HG03565 (cell line): ENCODE data around the gene PTPRS.
"Not testable (repeated sequence)": the region's sequence is repeated elsewhere in the genome, so short reads cannot be mapped to it uniquely, and the experiment has no call there.

Experiments
- ATAC-seq: cut with Tn5 transposase; IDR thresholded peaks from one replicate; pipeline ENCODE4 v1.9.1; 2021; ENCODE audit warnings: mild to moderate bottlenecking, moderate library complexity; ENCODE audit not compliant: unreplicated experiment

PTPRS gene

DNA sequence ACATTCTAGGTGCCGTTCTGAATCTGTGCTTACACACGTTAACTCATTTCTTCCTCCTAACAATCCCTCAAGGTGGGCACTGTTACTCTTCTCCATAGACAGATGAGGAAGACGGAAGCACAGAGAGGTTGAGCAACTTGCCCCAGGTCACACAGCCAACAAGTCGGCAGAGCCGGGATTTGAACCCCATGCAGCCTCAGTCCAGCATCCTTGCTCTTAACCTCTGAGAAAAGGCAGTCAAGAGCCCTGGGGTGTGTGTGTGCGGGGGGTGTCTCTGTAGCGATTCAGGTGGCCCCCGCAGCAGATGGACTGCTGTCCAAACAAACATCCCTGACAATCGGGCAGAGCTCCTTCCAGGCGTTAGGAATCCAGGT, 6.3 kb downstream of the PTPRS start:
- ATAC-seq, result no peak

DNA sequence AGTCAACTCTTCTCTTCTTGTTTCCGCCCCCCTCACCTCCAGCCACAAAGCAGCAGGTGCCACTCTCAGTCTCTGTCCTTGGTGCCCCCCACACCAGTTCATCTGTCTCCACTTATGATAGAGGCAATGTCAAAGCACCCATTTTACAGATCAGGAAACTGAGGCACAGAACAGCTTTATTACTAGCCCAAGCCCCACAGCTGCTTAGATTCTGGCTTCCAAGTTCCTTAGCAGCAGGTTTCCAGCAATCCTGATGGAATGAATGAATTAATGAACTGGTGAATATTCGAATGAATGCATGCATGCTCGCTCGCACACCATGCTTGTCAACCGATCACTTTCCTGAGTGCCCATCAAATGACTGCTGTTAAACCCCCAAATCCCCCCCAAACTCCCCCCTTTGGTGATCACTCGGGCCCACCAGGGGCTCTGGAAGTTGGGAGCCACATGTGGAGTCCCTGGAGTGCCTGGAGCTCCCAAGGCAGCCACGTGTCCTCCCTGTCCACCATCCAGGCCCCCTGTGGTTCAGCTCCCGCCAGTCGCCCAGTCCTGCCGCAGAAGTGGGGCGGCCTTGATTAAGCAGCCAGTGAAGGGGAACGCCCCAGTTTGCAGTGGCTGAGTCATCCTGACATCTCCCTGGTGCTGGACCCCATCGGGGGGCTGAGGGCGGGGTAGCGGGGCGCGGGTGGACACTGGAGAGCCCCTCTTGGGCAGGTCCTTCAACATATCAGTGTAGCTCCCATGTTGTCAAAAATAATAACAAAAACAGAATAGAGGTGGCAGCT, 6.8 kb downstream of the PTPRS start:
- no peak for ATAC-seq

GRCh38 chr19:5332501-5332900, 8.1 kb downstream of the PTPRS start:
- no peak for ATAC-seq

GRCh38 chr19:5331790-5332189, 8.8 kb downstream of the PTPRS start:
- ATAC-seq, result no peak

GRCh38 chr19:5330307-5330720, 10.3 kb downstream of the PTPRS start:
- no peak for ATAC-seq

- no peak for ATAC-seq
Measured at GRCh38 chr19:5329141-5329540, 11.5 kb downstream of the PTPRS start.

DNA sequence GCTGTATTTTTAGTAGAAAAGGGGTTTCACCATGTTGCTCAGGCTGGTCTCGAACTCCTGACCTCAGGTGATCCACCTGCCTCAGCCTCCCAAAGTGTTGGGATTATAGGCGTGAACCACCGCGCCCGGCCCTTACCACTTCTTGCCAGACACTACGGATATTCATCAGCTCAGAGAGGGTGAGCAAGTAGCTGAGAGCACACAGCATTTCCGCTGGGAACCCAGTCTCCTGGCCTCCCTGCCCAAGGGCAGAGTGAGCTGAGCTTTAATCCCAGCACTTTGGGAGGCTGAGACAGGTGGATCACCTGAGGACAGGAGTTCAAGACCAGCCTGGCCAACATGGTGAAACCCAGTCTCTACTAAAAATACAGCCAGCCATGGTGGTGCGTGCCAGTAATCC, 12.2 kb downstream of the PTPRS start:
- ATAC-seq, result not testable (repeated sequence)

- no peak for ATAC-seq
Measured at GRCh38 chr19:5326986-5327623, 13.5 kb downstream of the PTPRS start.

- ATAC-seq, result no peak
Measured at GRCh38 chr19:5326545-5326944, 14.1 kb downstream of the PTPRS start.

- no peak for ATAC-seq
Measured at GRCh38 chr19:5324947-5325346, 15.7 kb downstream of the PTPRS start.

GRCh38 chr19:5323475-5323811, 17.2 kb downstream of the PTPRS start:
- ATAC-seq, result no peak

- peak; percentile 66 for ATAC-seq
Measured at GRCh38 chr19:5321851-5322681, 18.5 kb downstream of the PTPRS start.

GRCh38 chr19:5321066-5321642, 19.5 kb downstream of the PTPRS start:
- no peak for ATAC-seq

GRCh38 chr19:5319516-5319915, 21.1 kb downstream of the PTPRS start:
- ATAC-seq, result no peak

GRCh38 chr19:5318306-5318705, 22.3 kb downstream of the PTPRS start:
- no peak for ATAC-seq

DNA sequence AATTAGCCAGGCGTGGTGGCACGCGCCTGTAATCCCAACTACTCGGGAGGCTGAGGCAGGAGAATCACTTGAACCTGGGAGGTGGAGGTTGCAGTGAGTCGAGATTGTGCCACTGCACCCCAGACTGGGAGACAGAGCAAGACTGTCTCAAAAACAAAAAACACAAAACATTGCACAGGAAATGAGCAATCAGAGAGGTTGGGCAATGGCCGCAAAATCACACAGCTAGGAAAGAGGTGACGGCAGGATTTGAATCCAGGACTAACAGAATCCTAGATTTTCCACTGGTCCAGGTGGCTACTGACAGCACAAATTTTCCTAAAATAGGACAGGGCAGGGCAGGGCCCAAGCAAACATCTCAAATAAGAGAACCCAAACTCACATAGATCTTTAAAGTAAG, 23.3 kb downstream of the PTPRS start:
- ATAC-seq, result no peak

DNA sequence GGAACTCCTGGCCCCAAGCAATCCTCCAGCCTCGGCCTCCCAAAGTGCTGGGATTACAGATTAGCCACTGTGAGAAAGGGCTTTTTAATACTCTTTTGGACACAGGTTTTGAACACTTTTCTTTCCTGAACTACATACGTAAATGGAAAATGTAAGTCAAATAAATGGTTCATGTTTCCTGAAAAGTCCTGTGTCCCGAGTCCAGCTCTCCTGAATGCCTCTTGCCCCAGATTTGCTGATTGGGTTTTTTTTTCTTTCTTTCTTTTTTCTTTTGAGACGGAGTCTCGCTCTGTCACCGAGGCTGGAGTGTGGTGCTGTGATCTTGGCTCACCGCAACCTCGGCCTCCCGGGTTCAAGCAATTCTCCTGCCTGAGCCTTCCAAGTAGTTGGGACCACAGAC, 24.5 kb downstream of the PTPRS start:
- ATAC-seq, result no peak

- ATAC-seq, result no peak
Measured at GRCh38 chr19:5314907-5315298, 25.7 kb downstream of the PTPRS start.

DNA sequence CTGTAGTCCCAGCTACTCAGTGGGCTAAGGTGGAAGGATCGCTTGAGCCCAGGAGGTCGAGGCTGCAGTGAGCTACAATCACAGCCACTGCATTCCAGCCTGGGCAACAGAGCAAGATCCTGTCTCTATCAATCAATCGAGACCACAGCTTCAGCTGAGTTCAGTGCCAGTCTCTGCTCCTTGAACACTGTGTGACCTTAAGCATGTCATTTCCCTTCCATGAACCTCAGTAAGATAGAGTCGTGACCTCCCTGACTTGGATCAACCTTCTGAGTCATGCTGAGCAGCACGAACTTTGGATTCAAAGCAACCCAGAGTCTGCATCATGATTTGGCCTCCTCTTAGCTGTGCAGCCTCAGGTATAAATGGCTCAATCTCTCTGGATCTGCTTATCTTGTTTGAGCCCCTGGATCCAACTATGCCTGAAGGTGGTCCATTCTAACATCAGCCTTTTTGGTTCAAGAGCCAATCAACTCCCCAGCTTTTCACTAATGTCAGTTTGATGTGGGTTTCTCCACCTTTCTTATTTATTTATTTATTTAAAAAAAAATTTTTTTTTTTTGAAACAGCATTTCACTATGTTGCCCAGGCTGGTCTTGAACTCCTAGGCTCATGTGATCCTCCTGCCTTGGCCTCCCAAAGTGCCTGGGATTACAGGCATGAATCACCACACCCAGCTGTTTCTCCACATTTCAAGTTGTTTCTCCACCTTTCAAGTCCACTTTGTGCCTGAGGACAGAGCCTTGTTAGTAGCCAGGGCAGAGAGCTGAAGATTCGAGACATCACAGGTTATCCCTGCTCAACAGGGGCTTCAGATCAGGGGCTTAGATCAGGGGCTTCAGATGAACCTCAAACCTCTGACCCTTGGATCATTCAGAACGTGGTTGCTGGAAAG, 26.4 kb downstream of the PTPRS start:
- no peak for ATAC-seq

DNA sequence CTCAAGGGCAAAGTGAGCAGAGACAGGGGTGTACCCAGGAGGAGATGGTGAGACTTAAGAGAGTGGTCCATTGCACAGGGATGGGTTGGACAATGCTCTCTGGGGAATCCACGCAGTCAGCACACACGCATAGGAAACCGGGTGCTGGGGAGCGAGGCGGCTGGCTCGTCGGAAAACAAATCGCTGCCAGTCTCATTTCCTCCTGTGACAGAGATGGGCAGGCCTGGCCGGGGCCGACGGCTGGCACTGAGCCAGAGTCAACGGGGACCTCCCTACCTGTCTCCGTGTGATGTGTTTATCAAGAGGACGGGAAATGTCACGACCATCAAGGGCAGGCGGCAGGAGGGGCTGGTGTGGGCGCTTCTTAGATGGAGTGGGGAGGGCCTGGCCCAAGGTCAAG, 27.3 kb downstream of the PTPRS start:
- ATAC-seq, result no peak

GRCh38 chr19:5312058-5312457, 28.6 kb downstream of the PTPRS start:
- ATAC-seq, result no peak
